Measurements from ENCODE around the gene LEMD2. TPM values are rescaled to one million over a fixed set of nuclear protein-coding genes. Genes with fewer than 3 reads are reported as not detected.

Gene LEMD2
- total RNA-seq, 3 donors from 2014 or later = 42.2 to 69.1 (median 59.0) TPM

DNA sequence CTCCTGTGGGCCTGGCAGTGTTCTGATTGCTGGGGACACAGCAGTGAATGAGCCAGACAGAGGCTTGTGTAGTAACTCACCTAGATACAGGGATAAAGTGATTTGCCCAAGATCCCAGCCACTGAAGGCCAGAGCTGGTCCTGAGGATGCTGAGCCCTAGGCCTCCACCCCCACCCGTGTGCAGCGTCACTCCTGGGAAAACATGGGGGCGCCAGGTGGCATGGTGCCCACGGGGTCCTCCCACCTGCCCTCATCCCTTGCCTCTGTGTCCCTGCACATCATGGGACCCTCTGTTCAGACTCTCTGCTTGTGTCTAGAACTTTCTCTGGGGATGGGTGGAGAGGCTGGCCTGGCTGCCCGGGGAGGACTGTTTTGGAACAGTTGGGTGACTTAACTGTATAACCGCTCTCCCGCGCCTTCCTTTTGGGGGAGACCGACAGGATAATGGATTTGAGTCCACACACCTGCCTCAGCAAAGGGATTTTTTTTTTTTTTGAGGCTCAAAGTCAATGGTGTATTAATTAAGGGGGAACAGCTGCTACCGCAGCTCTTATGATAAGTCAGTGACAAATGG is 19.6 kb downstream of the LEMD2 start:
- Histone ChIP-seq H3K4me3 (no peak overlapping the region), H3K9me3 (peaks cover 0 to 4% of the 10 kb centered on the region in 2 donors), H3K27ac (peak overlapping the region in 1 of 2 donors; percentile 90), H3K4me1 (peaks cover 20 to 23% of the 10 kb centered on the region in 2 donors), H3K27me3 (no peaks in the 10 kb centered on the region), H3K36me3 (no peaks in the 10 kb centered on the region)
- DNase-seq (ENCODE audit: low spot score in 2 of 2) = no peak
- TF ChIP-seq POLR2AphosphoS5 (IDR thresholded peaks at IDR 0.05) (no peak), POLR2A (IDR thresholded peaks at IDR 0.05) (no peak)
- TF ChIP-seq, protein P1, sequence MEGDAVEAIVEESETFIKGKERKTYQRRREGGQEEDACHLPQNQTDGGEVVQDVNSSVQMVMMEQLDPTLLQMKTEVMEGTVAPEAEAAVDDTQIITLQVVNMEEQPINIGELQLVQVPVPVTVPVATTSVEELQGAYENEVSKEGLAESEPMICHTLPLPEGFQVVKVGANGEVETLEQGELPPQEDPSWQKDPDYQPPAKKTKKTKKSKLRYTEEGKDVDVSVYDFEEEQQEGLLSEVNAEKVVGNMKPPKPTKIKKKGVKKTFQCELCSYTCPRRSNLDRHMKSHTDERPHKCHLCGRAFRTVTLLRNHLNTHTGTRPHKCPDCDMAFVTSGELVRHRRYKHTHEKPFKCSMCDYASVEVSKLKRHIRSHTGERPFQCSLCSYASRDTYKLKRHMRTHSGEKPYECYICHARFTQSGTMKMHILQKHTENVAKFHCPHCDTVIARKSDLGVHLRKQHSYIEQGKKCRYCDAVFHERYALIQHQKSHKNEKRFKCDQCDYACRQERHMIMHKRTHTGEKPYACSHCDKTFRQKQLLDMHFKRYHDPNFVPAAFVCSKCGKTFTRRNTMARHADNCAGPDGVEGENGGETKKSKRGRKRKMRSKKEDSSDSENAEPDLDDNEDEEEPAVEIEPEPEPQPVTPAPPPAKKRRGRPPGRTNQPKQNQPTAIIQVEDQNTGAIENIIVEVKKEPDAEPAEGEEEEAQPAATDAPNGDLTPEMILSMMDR (IDR thresholded peaks at IDR 0.05) = no peak
- intact Hi-C loops (cut with DNase I; ENCODE audit: low total_unique reads) = loop anchor here (10.0 kb wide), 1 partner anchor 385 kb away; no protein-coding TSS in a partner anchor

DNA sequence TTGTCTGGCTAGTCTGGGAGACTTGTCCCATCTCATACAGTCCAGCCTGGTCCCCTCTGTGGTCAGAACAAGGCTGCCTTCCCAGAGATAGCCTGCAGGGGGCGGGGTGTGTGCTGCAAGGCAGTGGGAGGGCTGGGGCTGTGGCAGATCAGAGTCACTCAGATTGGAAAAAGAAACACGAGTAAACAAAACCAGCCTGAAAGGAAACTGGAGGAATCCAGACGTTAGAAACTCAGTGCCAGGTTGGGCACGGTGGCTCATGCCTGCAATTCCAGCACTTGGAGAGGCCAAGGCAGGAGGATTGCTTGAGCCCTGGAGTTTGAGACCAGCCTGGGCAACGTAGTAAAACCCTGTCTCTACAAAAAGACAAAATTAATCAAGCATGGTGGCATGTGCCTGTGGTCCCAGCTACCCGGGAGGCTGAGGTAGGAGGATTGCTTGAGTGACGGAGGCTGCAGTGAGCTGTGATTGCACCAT is 20.2 kb downstream of the LEMD2 start:
- Histone ChIP-seq H3K4me3 (no peak overlapping the region), H3K27me3 (no peaks in the 10 kb centered on the region), H3K4me1 (peaks cover 20 to 23% of the 10 kb centered on the region in 2 donors), H3K36me3 (no peaks in the 10 kb centered on the region), H3K9me3 (peaks cover 0 to 4% of the 10 kb centered on the region in 2 donors), H3K27ac (no peak overlapping the region)
- intact Hi-C loops (cut with DNase I; ENCODE audit: low total_unique reads) = loop anchor here (10.0 kb wide), 1 partner anchor 386 kb away; no protein-coding TSS in a partner anchor
- peak; percentile 59 to 83 for DNase-seq (ENCODE audit: low spot score in 2 of 2)
- TF ChIP-seq, protein P1 (IDR thresholded peaks at IDR 0.05) = peak; percentile 53 to 73 (median 53)
- no peak for TF ChIP-seq POLR2A (IDR thresholded peaks at IDR 0.05)

DNA sequence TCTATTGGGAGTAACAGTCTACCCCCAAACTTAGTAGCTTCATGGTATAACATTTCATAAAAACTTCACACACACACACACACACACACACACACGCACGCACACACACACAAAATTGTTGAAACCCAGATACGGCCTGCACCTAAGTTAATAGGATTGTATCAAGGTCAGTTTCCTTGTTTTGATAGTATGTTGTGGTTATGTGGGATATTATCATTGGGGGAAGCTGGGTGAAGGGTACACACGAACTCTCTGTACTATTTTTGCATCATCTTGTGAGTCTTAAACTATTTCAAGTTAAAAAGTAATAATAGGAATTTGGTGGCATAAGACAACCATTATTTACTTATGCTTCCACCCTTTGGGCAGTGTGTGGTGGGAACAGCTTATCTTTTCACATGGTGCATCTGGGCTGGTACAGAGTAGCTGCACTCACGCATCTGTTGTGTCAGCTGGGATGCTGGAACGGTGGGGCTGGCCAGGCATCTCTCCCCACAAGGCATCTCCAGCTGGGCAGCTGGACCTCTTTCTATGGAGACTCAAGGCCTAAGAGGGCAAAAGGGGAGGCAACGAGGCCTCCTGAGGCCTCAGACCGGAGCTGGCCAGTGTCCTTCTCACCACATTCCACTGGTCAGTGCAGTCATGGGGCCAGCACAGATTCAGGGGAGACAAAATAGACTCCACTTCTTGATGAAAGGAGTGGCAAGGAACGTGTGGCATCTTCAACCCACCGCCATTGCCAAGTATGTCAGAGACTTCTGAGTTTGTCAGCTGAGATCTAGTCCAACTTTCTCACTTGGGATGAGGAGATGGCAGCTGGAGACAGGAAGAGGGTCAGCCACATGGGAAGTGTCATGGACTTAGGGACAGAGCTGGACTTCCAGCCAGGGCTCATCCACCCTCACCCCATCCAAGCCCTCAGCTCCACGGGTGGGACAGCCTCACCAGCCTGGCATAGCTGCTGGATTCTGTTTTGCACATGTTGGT is 21.7 kb downstream of the LEMD2 start:
- Histone ChIP-seq H3K9me3 (peaks cover 0 to 4% of the 10 kb centered on the region in 2 donors), H3K27ac (no peak overlapping the region), H3K4me3 (no peak overlapping the region), H3K4me1 (peaks cover 20 to 21% of the 10 kb centered on the region in 2 donors), H3K27me3 (no peaks in the 10 kb centered on the region), H3K36me3 (no peaks in the 10 kb centered on the region)
- intact Hi-C loops (cut with DNase I; ENCODE audit: low total_unique reads) = loop anchor here (10.0 kb wide), 1 partner anchor 388 kb away; no protein-coding TSS in a partner anchor
- no peak for DNase-seq (ENCODE audit: low spot score in 2 of 2)
- no peak for TF ChIP-seq POLR2AphosphoS5 (IDR thresholded peaks at IDR 0.05)

DNA sequence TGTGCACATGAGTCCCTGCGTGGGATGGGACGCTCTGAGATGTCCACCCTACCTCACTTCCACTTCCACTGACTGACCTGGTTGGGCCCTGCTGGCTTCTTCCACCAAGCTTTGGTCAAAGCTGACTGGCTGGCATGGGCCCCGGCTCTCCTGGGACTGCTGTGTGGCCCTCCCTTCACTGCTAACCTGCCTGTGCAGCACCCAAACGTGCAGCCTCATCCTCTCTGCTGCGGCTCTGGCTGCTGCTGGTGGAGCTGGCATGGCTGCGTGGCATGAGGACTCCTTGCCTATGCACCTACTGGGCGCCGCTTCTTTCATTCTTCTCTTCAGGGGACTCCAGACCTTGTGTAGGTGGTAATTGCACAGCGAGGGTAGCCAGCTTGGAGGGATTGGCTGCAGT is 23.6 kb downstream of the LEMD2 start:
- intact Hi-C loops (cut with DNase I; ENCODE audit: low total_unique reads) = loop anchor here (10.0 kb wide), 1 partner anchor 389 kb away; no protein-coding TSS in a partner anchor
- TF ChIP-seq, protein P1 (IDR thresholded peaks at IDR 0.05) = no peak
- no peak for TF ChIP-seq POLR2AphosphoS5 (IDR thresholded peaks at IDR 0.05)
- no peak for TF ChIP-seq POLR2A (IDR thresholded peaks at IDR 0.05)
- peaks cover 0 to 4% of the 10 kb centered on the region in 2 donors for H3K9me3 ChIP-seq
- H3K27ac ChIP-seq = no peak overlapping the region
- no peak overlapping the region for H3K4me3 ChIP-seq
- H3K4me1 ChIP-seq = peaks cover 6 to 7% of the 10 kb centered on the region in 2 donors
- no peaks in the 10 kb centered on the region for H3K27me3 ChIP-seq
- no peak for DNase-seq (ENCODE audit: low spot score in 2 of 2)
- H3K36me3 ChIP-seq = no peaks in the 10 kb centered on the region

DNA sequence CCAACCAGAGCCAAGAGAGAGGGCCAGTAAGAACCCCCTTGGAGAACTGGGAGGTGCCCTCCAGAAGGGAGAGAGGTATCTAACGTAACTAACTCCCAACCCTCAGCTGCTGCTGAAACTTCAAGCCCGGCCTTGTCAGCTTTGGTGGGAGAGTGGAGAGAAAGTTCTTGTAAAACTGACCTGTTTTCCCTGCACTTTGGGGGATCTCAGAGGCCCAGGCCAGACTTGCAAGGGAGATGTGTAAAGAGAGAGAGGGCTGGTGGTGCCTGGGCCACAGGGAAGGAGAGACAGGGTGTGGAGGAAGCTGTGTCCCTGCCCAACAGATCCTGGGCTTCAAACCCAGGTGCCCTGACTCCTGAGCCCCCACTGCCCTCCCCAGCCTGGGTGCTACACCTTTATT is 24.9 kb downstream of the LEMD2 start:
- Histone ChIP-seq H3K27me3 (no peaks in the 10 kb centered on the region), H3K27ac (no peak overlapping the region), H3K4me3 (no peak overlapping the region), H3K9me3 (peaks cover 0 to 4% of the 10 kb centered on the region in 2 donors), H3K36me3 (no peaks in the 10 kb centered on the region), H3K4me1 (no peaks in the 10 kb centered on the region)
- no peak for TF ChIP-seq POLR2AphosphoS5 (IDR thresholded peaks at IDR 0.05)
- TF ChIP-seq POLR2A (IDR thresholded peaks at IDR 0.05) = no peak
- TF ChIP-seq, protein P1 (IDR thresholded peaks at IDR 0.05) = no peak
- no peak for DNase-seq (ENCODE audit: low spot score in 2 of 2)
- intact Hi-C loops (cut with DNase I; ENCODE audit: low total_unique reads) = loop anchor here (10.0 kb wide), 1 partner anchor 391 kb away; no protein-coding TSS in a partner anchor
